Measurements from ENCODE around the gene TRIM41.

Gene TRIM41

GRCh38 chr5:181189363-181189961 lies 33.6 kb upstream of the TRIM41 start:
- H3K36me3 ChIP-seq (ENCODE audit: insufficient read depth, insufficient read length, low read length): no peaks in the 10 kb centered on the region
- peaks cover 26% of the 10 kb centered on the region for H3K27me3 ChIP-seq (ENCODE audit: insufficient read depth, insufficient read length)
- peaks cover 2% of the 10 kb centered on the region for H3K4me1 ChIP-seq (ENCODE audit: insufficient read depth, insufficient read length)
- TF ChIP-seq ZNF274 (IDR thresholded peaks at IDR 0.05; ENCODE audit: low read depth, low read length): no peak
- TF ChIP-seq YY1 (IDR thresholded peaks at IDR 0.05; ENCODE audit: insufficient read depth, insufficient read length): no peak
- H3K9me3 ChIP-seq (ENCODE audit: insufficient read depth, low read length): 0 out of 2 replicates have a peak, but pooled peaks cover 8% of the 10 kb centered on the region
- H3K4me3 ChIP-seq (ENCODE audit: insufficient read length, low read depth): peak overlapping the region; percentile 60
- no peak for DNase-seq (ENCODE audit: low read depth, low spot score)
- peak overlapping the region; percentile 79 for H3K9ac ChIP-seq (ENCODE audit: insufficient read length, low read depth)

GRCh38 chr5:181189962-181190710 lies 32.9 kb upstream of the TRIM41 start:
- no peaks in the 10 kb centered on the region for H3K36me3 ChIP-seq (ENCODE audit: insufficient read depth, insufficient read length, low read length)

GRCh38 chr5:181190711-181191525 lies 32.2 kb upstream of the TRIM41 start:
- TF ChIP-seq ZNF274 (IDR thresholded peaks at IDR 0.05; ENCODE audit: low read depth, low read length) (no peak), SUZ12 (IDR thresholded peaks at IDR 0.05; ENCODE audit: extremely low read depth, insufficient read depth, insufficient read length) (no peak), YY1 (IDR thresholded peaks at IDR 0.05; ENCODE audit: insufficient read depth, insufficient read length) (no peak)
- Histone ChIP-seq H3K27me3 (ENCODE audit: insufficient read depth, insufficient read length) (peaks cover 26% of the 10 kb centered on the region), H3K4me3 (ENCODE audit: insufficient read length, low read depth) (peak overlapping the region; percentile 60), H3K4me1 (ENCODE audit: insufficient read depth, insufficient read length) (peaks cover 2% of the 10 kb centered on the region), H3K9me3 (ENCODE audit: insufficient read depth, low read length) (no peaks in the 10 kb centered on the region), H3K36me3 (ENCODE audit: insufficient read depth, insufficient read length, low read length) (no peaks in the 10 kb centered on the region), H3K9ac (ENCODE audit: insufficient read length, low read depth) (peak overlapping the region; percentile 79)
- no peak for DNase-seq (ENCODE audit: low read depth, low spot score)

More at GRCh38 chr5:181189962-181190710, 32.9 kb upstream of the TRIM41 start:
- DNase-seq (ENCODE audit: low read depth, low spot score): no peak
- TF ChIP-seq SUZ12 (IDR thresholded peaks at IDR 0.05; ENCODE audit: extremely low read depth, insufficient read depth, insufficient read length): no peak
- Histone ChIP-seq H3K4me1 (ENCODE audit: insufficient read depth, insufficient read length) (peaks cover 2% of the 10 kb centered on the region), H3K4me3 (ENCODE audit: insufficient read length, low read depth) (peak overlapping the region; percentile 60), H3K9me3 (ENCODE audit: insufficient read depth, low read length) (0 out of 2 replicates have a peak, but pooled peaks cover 7% of the 10 kb centered on the region), H3K27me3 (ENCODE audit: insufficient read depth, insufficient read length) (peaks cover 26% of the 10 kb centered on the region), H3K9ac (ENCODE audit: insufficient read length, low read depth) (peak overlapping the region; percentile 79)

- peak overlapping the region; percentile 60 for H3K4me3 ChIP-seq (ENCODE audit: insufficient read length, low read depth)
- peak; percentile 78 for DNase-seq (ENCODE audit: low read depth, low spot score)
- H3K9ac ChIP-seq (ENCODE audit: insufficient read length, low read depth): peak overlapping the region; percentile 79
- peaks cover 26% of the 10 kb centered on the region for H3K27me3 ChIP-seq (ENCODE audit: insufficient read depth, insufficient read length)
- TF ChIP-seq SUZ12 (IDR thresholded peaks at IDR 0.05; ENCODE audit: extremely low read depth, insufficient read depth, insufficient read length): no peak
- TF ChIP-seq YY1 (IDR thresholded peaks at IDR 0.05; ENCODE audit: insufficient read depth, insufficient read length): peak; percentile 59
- TF ChIP-seq ZNF274 (IDR thresholded peaks at IDR 0.05; ENCODE audit: low read depth, low read length): no peak
- H3K36me3 ChIP-seq (ENCODE audit: insufficient read depth, insufficient read length, low read length): no peaks in the 10 kb centered on the region
- H3K9me3 ChIP-seq (ENCODE audit: insufficient read depth, low read length): no peaks in the 10 kb centered on the region
- peaks cover 2% of the 10 kb centered on the region for H3K4me1 ChIP-seq (ENCODE audit: insufficient read depth, insufficient read length)
Measured at GRCh38 chr5:181191526-181192336, 31.4 kb upstream of the TRIM41 start.

GRCh38 chr5:181192337-181193046 lies 30.6 kb upstream of the TRIM41 start:
- Histone ChIP-seq H3K4me3 (ENCODE audit: insufficient read length, low read depth) (peak overlapping the region; percentile 60), H3K4me1 (ENCODE audit: insufficient read depth, insufficient read length) (peaks cover 4% of the 10 kb centered on the region), H3K27me3 (ENCODE audit: insufficient read depth, insufficient read length) (peaks cover 26% of the 10 kb centered on the region), H3K36me3 (ENCODE audit: insufficient read depth, insufficient read length, low read length) (no peaks in the 10 kb centered on the region), H3K9me3 (ENCODE audit: insufficient read depth, low read length) (no peaks in the 10 kb centered on the region), H3K9ac (ENCODE audit: insufficient read length, low read depth) (peak overlapping the region; percentile 72)
- DNase-seq (ENCODE audit: low read depth, low spot score): no peak
- TF ChIP-seq YY1 (IDR thresholded peaks at IDR 0.05; ENCODE audit: insufficient read depth, insufficient read length) (no peak), SUZ12 (IDR thresholded peaks at IDR 0.05; ENCODE audit: extremely low read depth, insufficient read depth, insufficient read length) (no peak), ZNF274 (IDR thresholded peaks at IDR 0.05; ENCODE audit: low read depth, low read length) (no peak)

GRCh38 chr5:181193656-181194055 lies 29.4 kb upstream of the TRIM41 start:
- H3K4me1 ChIP-seq (ENCODE audit: insufficient read depth, insufficient read length): peaks cover 12% of the 10 kb centered on the region
- no peaks in the 10 kb centered on the region for H3K36me3 ChIP-seq (ENCODE audit: insufficient read depth, insufficient read length, low read length)
- H3K4me3 ChIP-seq (ENCODE audit: insufficient read length, low read depth): no peak overlapping the region
- DNase-seq (ENCODE audit: low read depth, low spot score): no peak
- TF ChIP-seq YY1 (IDR thresholded peaks at IDR 0.05; ENCODE audit: insufficient read depth, insufficient read length): no peak
- TF ChIP-seq ZNF274 (IDR thresholded peaks at IDR 0.05; ENCODE audit: low read depth, low read length): no peak
- TF ChIP-seq SUZ12 (IDR thresholded peaks at IDR 0.05; ENCODE audit: extremely low read depth, insufficient read depth, insufficient read length): no peak
- H3K27me3 ChIP-seq (ENCODE audit: insufficient read depth, insufficient read length): peaks cover 26% of the 10 kb centered on the region
- no peaks in the 10 kb centered on the region for H3K9me3 ChIP-seq (ENCODE audit: insufficient read depth, low read length)
- H3K9ac ChIP-seq (ENCODE audit: insufficient read length, low read depth): no peak overlapping the region
